Neural cell (in vitro differentiated cells): Measurements from ENCODE around the gene DPH1. TPM values are rescaled to one million over a fixed set of nuclear protein-coding genes. Genes with fewer than 3 reads are reported as not detected.

Experiments used
- H2AFZ ChIP-seq: fragments of 200-600, 300-800 bp; sonication (generic), shearing (Covaris generic); 2 replicates; pipeline ENCODE4 v1.6.0; 2014; ENCODE audit warnings: low read depth, mild to moderate bottlenecking, antibody characterized with exemption, low read length, moderate library complexity
- H3F3A ChIP-seq: fragments of 200-600 bp; shearing (Covaris generic); 2 replicates; pipeline ENCODE4 v1.6.1; 2016; ENCODE audit warnings: mild to moderate bottlenecking, moderate library complexity, mixed read lengths, antibody characterized with exemption, low read length; ENCODE audit not compliant: insufficient read depth, poor library complexity, severe bottlenecking
- H3K27ac ChIP-seq: fragments of 200-600, 300-800 bp; sonication (generic), shearing (Covaris generic); 2 replicates; pipeline ENCODE4 v1.5.1; 2014; ENCODE audit warnings: mild to moderate bottlenecking, low read length, moderate library complexity
- H3K27me3 ChIP-seq: fragments of 300-800, 200-600 bp; sonication (generic), shearing (Covaris generic); 2 replicates; pipeline ENCODE4 v1.6.0; 2014; ENCODE audit warnings: mild to moderate bottlenecking, low read depth, low read length, moderate library complexity; ENCODE audit not compliant: insufficient read depth
- H3K36me3 ChIP-seq: fragments of 300-800, 200-600 bp; sonication (generic), shearing (Covaris generic); 2 replicates; pipeline ENCODE4 v1.5.1; 2014; ENCODE audit warnings: mild to moderate bottlenecking, antibody characterized with exemption, low read length, moderate library complexity; ENCODE audit not compliant: insufficient read depth
- H3K4me2 ChIP-seq: fragments of 300-800, 200-600 bp; sonication (generic), shearing (Covaris generic); 2 replicates; pipeline ENCODE4 v1.6.0; 2014; ENCODE audit warnings: mild to moderate bottlenecking, low read length
- H3K4me3 ChIP-seq: fragments of 300-800, 200-600 bp; sonication (generic), shearing (Covaris generic); 2 replicates; pipeline ENCODE4 v1.5.1; 2014; ENCODE audit warnings: mild to moderate bottlenecking, low read length, moderate library complexity
- H3K79me2 ChIP-seq: fragments of 200-600 bp; shearing (Covaris generic); replicated peaks from 2 replicates; pipeline ENCODE4 v1.6.0; 2014; ENCODE audit warnings: mild to moderate bottlenecking, low read length, moderate library complexity; ENCODE audit not compliant: insufficient read depth
- H3K9ac ChIP-seq: fragments of 300-800, 200-600 bp; sonication (generic), shearing (Covaris generic); 2 replicates; pipeline ENCODE4 v1.6.1; 2016; ENCODE audit warnings: mild to moderate bottlenecking, low read length, mixed read lengths
- H3K9me2 ChIP-seq: fragments of 200-600 bp; shearing (Covaris generic); 2 replicates; pipeline ENCODE4 v1.6.1; 2016; ENCODE audit warnings: mild to moderate bottlenecking, low read length, mixed read lengths; ENCODE audit not compliant: insufficient read depth
- H3K9me3 ChIP-seq: fragments of 200-600, 300-800 bp; sonication (generic), shearing (Covaris generic); 2 replicates; pipeline ENCODE4 v1.6.1; 2016; ENCODE audit warnings: mild to moderate bottlenecking, mixed run types, low read length, moderate library complexity, mixed read lengths
- H4K20me1 ChIP-seq: fragments of 200-600 bp; shearing (Covaris generic); 2 replicates; pipeline ENCODE4 v1.6.1; 2016; ENCODE audit warnings: mild to moderate bottlenecking, mixed run types; ENCODE audit not compliant: insufficient read depth
- CTCF ChIP-seq: fragments of 450-650 bp; IDR thresholded peaks from 2 replicates; pipeline ENCODE4 v1.5.1; 2014; ENCODE audit warnings: antibody characterized with exemption, mild to moderate bottlenecking, moderate library complexity; ENCODE audit not compliant: poor library complexity, severe bottlenecking
- EP300 ChIP-seq: fragments of 450-650 bp; conservative IDR thresholded peaks from 2 replicates; pipeline ENCODE4 v1.6.1; 2014; ENCODE audit warnings: antibody characterized with exemption, mild to moderate bottlenecking, moderate library complexity; ENCODE audit not compliant: poor library complexity, severe bottlenecking
- EZH2 ChIP-seq: fragments of 200-600, 300-800 bp; shearing (Covaris generic), sonication (generic); IDR thresholded peaks from 2 replicates; pipeline ENCODE4 v1.6.1; 2014; ENCODE audit warnings: antibody characterized with exemption, low read length, borderline replicate concordance, mild to moderate bottlenecking; ENCODE audit not compliant: insufficient read depth, poor library complexity, severe bottlenecking
- MXI1 ChIP-seq: fragments of 450-650 bp; conservative IDR thresholded peaks from 2 replicates; pipeline ENCODE4 v1.6.1; 2014; ENCODE audit warnings: antibody characterized with exemption, mild to moderate bottlenecking; ENCODE audit not compliant: poor library complexity, severe bottlenecking
- POLR2AphosphoS5 ChIP-seq: IDR thresholded peaks from 2 replicates; pipeline ENCODE4 v1.6.1; 2012
- RAD21 ChIP-seq: fragments of 450-650 bp; conservative IDR thresholded peaks from 2 replicates; pipeline ENCODE4 v1.6.1; 2014; ENCODE audit warnings: antibody characterized with exemption, mild to moderate bottlenecking, moderate library complexity
- REST ChIP-seq: IDR thresholded peaks from 2 replicates; pipeline ENCODE4 v1.6.1; 2012; ENCODE audit warnings: borderline replicate concordance
- SMC3 ChIP-seq: fragments of 450-650 bp; conservative IDR thresholded peaks from 2 replicates; pipeline ENCODE4 v1.6.1; 2014; ENCODE audit warnings: antibody characterized with exemption, mild to moderate bottlenecking, moderate library complexity; ENCODE audit not compliant: poor library complexity
- TAF1 ChIP-seq: IDR thresholded peaks from 2 replicates; pipeline ENCODE4 v1.6.1; 2012; ENCODE audit warnings: low read depth
- polyA plus RNA-seq: library from polyadenylated mRNA; depleted of rRNA; stranded (reverse); fragments of >200 nt; gene quantifications from 2 replicates; pipeline ENCODE4 v1.2.3, GENCODE V29; 2014

The DPH1 gene
- polyA plus RNA-seq, 1 donor from 2014 or later, result 44.8 TPM

DNA sequence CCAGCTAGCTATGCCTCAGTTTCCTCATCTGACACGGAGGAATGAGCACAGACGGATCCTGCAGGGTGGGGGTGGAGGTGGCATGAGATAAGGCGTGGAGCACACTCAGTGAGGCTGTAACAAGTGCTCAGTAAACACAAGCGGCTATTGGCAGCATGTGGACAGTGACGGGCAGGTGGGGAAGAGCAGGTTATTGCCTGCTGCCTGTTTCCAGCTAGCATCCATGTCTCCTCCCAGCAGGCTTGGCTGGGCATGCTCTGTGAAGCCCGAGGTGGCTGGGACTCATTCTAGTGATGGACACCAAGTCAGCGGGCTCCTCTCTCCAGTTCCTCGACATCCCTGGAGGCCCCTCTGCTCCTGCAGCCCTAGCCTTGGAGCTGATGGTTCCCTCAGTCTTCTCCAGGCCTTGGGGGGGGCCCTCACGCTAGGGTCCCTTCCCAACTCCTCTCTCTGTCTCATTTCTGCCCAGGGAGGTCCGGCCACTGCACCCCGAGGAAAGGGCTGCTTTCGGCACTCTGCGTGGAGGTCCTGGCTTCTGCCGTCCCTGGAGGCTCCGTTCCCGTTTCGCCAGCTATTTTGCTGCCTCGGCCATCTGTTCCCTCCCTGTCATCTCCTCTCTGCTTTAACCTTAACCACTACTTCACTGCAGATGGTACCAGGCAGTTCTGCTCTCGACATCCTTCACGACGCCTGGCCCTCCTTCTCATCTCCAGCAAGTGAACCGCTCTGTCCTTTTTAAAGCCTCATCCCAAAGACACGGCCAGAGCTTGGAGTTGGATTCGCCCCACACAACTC, 11.0 kb upstream of the DPH1 start:
- no peaks in the 10 kb centered on the region for H3K9me3 ChIP-seq
- no peak overlapping the region for H3K27ac ChIP-seq
- no peaks in the 10 kb centered on the region for H3F3A ChIP-seq
- no peaks in the 10 kb centered on the region for H3K9me2 ChIP-seq
- H3K27me3 ChIP-seq, result no peaks in the 10 kb centered on the region
- H3K36me3 ChIP-seq, result no peaks in the 10 kb centered on the region
- H3K9ac ChIP-seq, result no peak overlapping the region
- H4K20me1 ChIP-seq, result no peaks in the 10 kb centered on the region
- TF ChIP-seq TAF1, result no peak
- TF ChIP-seq EP300, result no peak
- no peak for TF ChIP-seq POLR2AphosphoS5
- no peak for TF ChIP-seq CTCF
- TF ChIP-seq EZH2, result no peak
- TF ChIP-seq SMC3, result no peak
- no peak for TF ChIP-seq RAD21
- TF ChIP-seq MXI1, result no peak
- no peak for TF ChIP-seq REST
- H2AFZ ChIP-seq, result no peak overlapping the region
- H3K4me2 ChIP-seq, result no peak overlapping the region
- no peak overlapping the region for H3K4me3 ChIP-seq
- no peaks in the 10 kb centered on the region for H3K79me2 ChIP-seq

DNA sequence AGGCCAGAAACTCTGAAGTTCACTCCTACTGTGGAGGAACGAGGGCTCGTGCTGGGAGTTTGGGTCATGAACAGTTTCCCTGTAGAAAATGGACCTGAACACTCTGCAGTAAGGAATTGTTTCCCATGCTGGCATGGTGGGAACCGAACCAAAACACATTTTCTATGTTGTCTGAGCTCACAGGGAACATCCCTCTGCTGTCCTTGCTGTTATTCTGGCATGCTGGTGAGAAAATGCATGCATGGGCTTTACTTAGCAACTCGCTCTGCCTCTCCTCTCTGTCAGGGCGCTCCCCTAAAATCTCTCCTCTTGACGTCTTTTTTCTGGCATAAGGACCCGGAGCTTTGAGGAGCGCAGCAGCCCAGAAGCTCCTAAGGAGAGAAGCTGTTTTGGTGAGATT, 10.2 kb upstream of the DPH1 start:
- peaks cover 8% of the 10 kb centered on the region for H3K27me3 ChIP-seq
- H3K79me2 ChIP-seq, result no peaks in the 10 kb centered on the region
- H3K4me2 ChIP-seq, result no peak overlapping the region
- no peaks in the 10 kb centered on the region for H3F3A ChIP-seq
- no peaks in the 10 kb centered on the region for H3K9me3 ChIP-seq
- H3K9me2 ChIP-seq, result no peaks in the 10 kb centered on the region
- no peak for TF ChIP-seq MXI1
- TF ChIP-seq TAF1, result no peak
- TF ChIP-seq SMC3, result no peak
- TF ChIP-seq EP300, result no peak
- TF ChIP-seq RAD21, result no peak
- TF ChIP-seq REST, result no peak
- no peak for TF ChIP-seq CTCF
- no peak for TF ChIP-seq POLR2AphosphoS5
- TF ChIP-seq EZH2, result no peak
- no peaks in the 10 kb centered on the region for H3K36me3 ChIP-seq
- H2AFZ ChIP-seq, result no peak overlapping the region
- H3K27ac ChIP-seq, result no peak overlapping the region
- no peaks in the 10 kb centered on the region for H4K20me1 ChIP-seq
- no peak overlapping the region for H3K4me3 ChIP-seq
- no peak overlapping the region for H3K9ac ChIP-seq
